SKM-1 (cell line): ENCODE data around the gene BFSP2.
"Not testable (repeated sequence)": the region's sequence is repeated elsewhere in the genome, so short reads cannot be mapped to it uniquely, and the experiment has no call there.

ENCODE experiments used
- DNase-seq: peaks from one replicate; lab custom pipeline; 2025; ENCODE audit not compliant: unreplicated experiment; lab: John Stamatoyannopoulos, UW

BFSP2 gene

GRCh38 chr3:133455281-133455680 is 55.4 kb downstream of the BFSP2 start:
- DNase-seq, result no peak

- DNase-seq, result no peak
Measured at GRCh38 chr3:133455960-133456359, 56.1 kb downstream of the BFSP2 start.

- no peak for DNase-seq
Measured at GRCh38 chr3:133457025-133457424, 57.2 kb downstream of the BFSP2 start.

- DNase-seq, result no peak
Measured at GRCh38 chr3:133457465-133458067, 57.7 kb downstream of the BFSP2 start.

GRCh38 chr3:133459400-133459799 is 59.5 kb downstream of the BFSP2 start:
- no peak for DNase-seq

GRCh38 chr3:133460809-133461208 is 61.0 kb downstream of the BFSP2 start:
- no peak for DNase-seq

- DNase-seq, result no peak
Measured at GRCh38 chr3:133461291-133461690, 61.4 kb downstream of the BFSP2 start.

GRCh38 chr3:133463347-133463860 is 63.5 kb downstream of the BFSP2 start:
- DNase-seq, result no peak

GRCh38 chr3:133464573-133464972 is 64.7 kb downstream of the BFSP2 start:
- no peak for DNase-seq

- no peak for DNase-seq
Measured at GRCh38 chr3:133466531-133467386, 66.9 kb downstream of the BFSP2 start.

- no peak for DNase-seq
Measured at GRCh38 chr3:133467780-133468179, 67.9 kb downstream of the BFSP2 start.

- DNase-seq, result no peak
Measured at GRCh38 chr3:133468251-133468721, 68.4 kb downstream of the BFSP2 start.

- DNase-seq, result no peak
Measured at GRCh38 chr3:133469140-133469731, 69.4 kb downstream of the BFSP2 start.

GRCh38 chr3:133472242-133472641 is 72.4 kb downstream of the BFSP2 start:
- no peak for DNase-seq

- no peak for DNase-seq
Measured at GRCh38 chr3:133472889-133473288, 73.0 kb downstream of the BFSP2 start.

- DNase-seq, result not testable (repeated sequence)
Measured at GRCh38 chr3:133473472-133474191, 73.8 kb downstream of the BFSP2 start.

- DNase-seq, result no peak
Measured at GRCh38 chr3:133474251-133474801, 74.5 kb downstream of the BFSP2 start.

- no peak for DNase-seq
Measured at GRCh38 chr3:133474817-133475216, 75.0 kb downstream of the BFSP2 start.

- DNase-seq, result no peak
Measured at GRCh38 chr3:133475245-133476010, 75.6 kb downstream of the BFSP2 start.

- no peak for DNase-seq
Measured at GRCh38 chr3:133476971-133477375, 77.1 kb downstream of the BFSP2 start.
